Measurements from ENCODE around the gene THSD7B. TPM values are rescaled to one million over a fixed set of nuclear protein-coding genes. Genes with fewer than 3 reads are reported as not detected.

Gene THSD7B
- total and polyA plus RNA-seq, 2 of the 8 experiments (the other 6 are each of a cell fraction or from before 2014, with no cell fraction given): 0.60 to 2.9 TPM

DNA sequence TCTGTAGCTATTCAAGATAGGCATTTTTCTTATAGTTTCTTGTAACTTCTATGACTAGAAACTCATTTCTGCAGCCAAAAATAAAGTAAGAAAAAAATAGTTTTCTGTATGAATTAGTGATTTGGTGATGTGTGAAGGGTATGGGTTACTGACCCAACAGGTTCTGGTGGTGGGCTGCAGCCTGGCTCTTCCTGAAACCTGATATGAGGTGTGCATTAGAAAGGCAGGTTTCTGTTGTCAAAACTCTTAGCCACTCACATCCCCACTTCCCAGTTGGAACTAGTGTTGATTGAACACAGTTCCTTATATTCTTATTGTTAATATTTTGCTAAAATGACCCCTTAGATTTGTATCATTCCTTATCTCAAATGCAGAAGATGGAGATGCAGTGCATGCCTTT, 330.8 kb downstream of the THSD7B start:
- H3K23me2 ChIP-seq (ENCODE audit: low read depth, low read length): no peaks in the 10 kb centered on the region
- no peak overlapping the region for H2AK5ac ChIP-seq (ENCODE audit: low read depth, low read length)
- no peak overlapping the region for H3K4me3 ChIP-seq (ENCODE audit: extremely low read depth in 1 of 4, insufficient read depth in 2 of 4, low read depth in 3 of 4, low read length in 4 of 4)
- H3K56ac ChIP-seq (replicated peaks; ENCODE audit: insufficient read length, low read depth, low read length): no peak overlapping the region
- no peaks in the 10 kb centered on the region for H3K36me3 ChIP-seq (ENCODE audit: control insufficient read depth in 2 of 4, insufficient read depth in 4 of 4, low read length in 3 of 4)
- H3K79me2 ChIP-seq (ENCODE audit: control insufficient read depth in 1 of 2, insufficient read depth in 2 of 2, low read length in 2 of 2): no peaks in the 10 kb centered on the region
- no peaks in the 10 kb centered on the region for H3K4me1 ChIP-seq (replicated peaks in 1 of 4; ENCODE audit: control insufficient read depth in 3 of 4, insufficient read depth in 4 of 4, low read length in 3 of 4)
- no peak for FAIRE-seq
- H4K5ac ChIP-seq (ENCODE audit: insufficient read length, low read depth, low read length): no peak overlapping the region
- H3K79me1 ChIP-seq (ENCODE audit: low read depth, low read length): no peaks in the 10 kb centered on the region
- CTCF ChIA-PET (ENCODE audit: partially characterized antibody): interaction anchor here (0.9 to 1.7 kb wide), 11 partner anchors 11 to 290 kb away, joined by 3 to 8 read pairs (median 3); no protein-coding TSS in a partner anchor
- H4K8ac ChIP-seq (ENCODE audit: extremely low read depth, insufficient read depth, low read length): no peak overlapping the region
- no peak overlapping the region for H2BK15ac ChIP-seq (ENCODE audit: low read length)
- H3K9me3 ChIP-seq (ENCODE audit: insufficient read depth in 2 of 2, low read depth in 1 of 2, low read length in 1 of 2): no peaks in the 10 kb centered on the region
- H4K91ac ChIP-seq (replicated peaks; ENCODE audit: insufficient read length, low read length): no peak overlapping the region
- no peak overlapping the region for H3K9ac ChIP-seq (replicated peaks in 1 of 4; ENCODE audit: extremely low read depth in 1 of 4, low read depth in 3 of 4, low read length in 3 of 4)
- no peak overlapping the region for H3K4ac ChIP-seq (replicated peaks; ENCODE audit: insufficient read length, low read depth, low read length)
- no peak overlapping the region for H2BK12ac ChIP-seq (ENCODE audit: low read depth, low read length)
- H2BK120ac ChIP-seq (replicated peaks; ENCODE audit: low read depth, low read length): no peak overlapping the region
- no peak overlapping the region for H2AFZ ChIP-seq (ENCODE audit: low read length)
- no peak for DNase-seq (ENCODE audit: low read depth in 1 of 2, low spot score in 2 of 2)
- H3K27ac ChIP-seq (ENCODE audit: low read depth, low read length): no peak overlapping the region
- no peak overlapping the region for H3K18ac ChIP-seq (ENCODE audit: extremely low read depth, low read length)
- no peak overlapping the region for H3K23ac ChIP-seq (ENCODE audit: insufficient read length)
- POLR2A ChIA-PET (ENCODE audit: partially characterized antibody): no interaction called here
- H2BK20ac ChIP-seq (ENCODE audit: low read length): no peak overlapping the region
- H2BK5ac ChIP-seq (ENCODE audit: low read depth, low read length): no peak overlapping the region
- no peak overlapping the region for H3K14ac ChIP-seq (ENCODE audit: insufficient read length)
- H3K27me3 ChIP-seq (replicated peaks in 1 of 4; ENCODE audit: control insufficient read depth in 3 of 4, extremely low read depth in 1 of 4, insufficient read depth in 3 of 4, low read length in 3 of 4): no peaks in the 10 kb centered on the region
- H4K20me1 ChIP-seq (replicated peaks in 1 of 2; ENCODE audit: control insufficient read depth in 1 of 2, insufficient read depth in 2 of 2, low read length in 2 of 2): no peaks in the 10 kb centered on the region
- TF ChIP-seq USF2 (IDR thresholded peaks at IDR 0.05; ENCODE audit: low read length) (no peak), CHD1 (IDR thresholded peaks at IDR 0.05; ENCODE audit: low read depth, low read length) (no peak), SUZ12 (IDR thresholded peaks at IDR 0.05; ENCODE audit: low read length) (no peak), SIX5 (IDR thresholded peaks at IDR 0.05; ENCODE audit: low read depth, low read length) (no peak), MAFK (IDR thresholded peaks at IDR 0.05; ENCODE audit: low read depth, low read length) (no peak), ASH2L (IDR thresholded peaks at IDR 0.05; ENCODE audit: low read length) (peak; percentile 31)
- H3K4me2 ChIP-seq (ENCODE audit: insufficient read depth in 1 of 2, low read depth in 2 of 2, low read length in 2 of 2): no peak overlapping the region
